NOMO-1 treated with dmso at 0.1 percent for 144 hours (cell line): ENCODE results near the gene ARHGAP10.

Experiments
- DNase-seq: peaks from one replicate; lab custom pipeline; 2025; ENCODE audit not compliant: unreplicated experiment; lab: John Stamatoyannopoulos, UW

ARHGAP10 gene

GRCh38 chr4:147944249-147944648 is 212.4 kb downstream of the ARHGAP10 start:
- no peak for DNase-seq

- DNase-seq = no peak
Measured at GRCh38 chr4:147944670-147945260, 212.9 kb downstream of the ARHGAP10 start.

- DNase-seq = no peak
Measured at GRCh38 chr4:147948336-147948735, 216.4 kb downstream of the ARHGAP10 start.

- no peak for DNase-seq
Measured at GRCh38 chr4:147950261-147950660, 218.4 kb downstream of the ARHGAP10 start.

GRCh38 chr4:147950841-147951240 is 219.0 kb downstream of the ARHGAP10 start:
- no peak for DNase-seq

GRCh38 chr4:147954850-147955249 is 223.0 kb downstream of the ARHGAP10 start:
- no peak for DNase-seq

- DNase-seq = no peak
Measured at GRCh38 chr4:147955827-147956558, 224.1 kb downstream of the ARHGAP10 start.

- DNase-seq = no peak
Measured at GRCh38 chr4:147957446-147957845, 225.6 kb downstream of the ARHGAP10 start.

GRCh38 chr4:147958057-147958456 is 226.2 kb downstream of the ARHGAP10 start:
- DNase-seq = no peak

GRCh38 chr4:147958489-147959065 is 226.7 kb downstream of the ARHGAP10 start:
- no peak for DNase-seq

GRCh38 chr4:147960971-147961370 is 229.1 kb downstream of the ARHGAP10 start:
- DNase-seq = no peak

- no peak for DNase-seq
Measured at GRCh38 chr4:147963839-147964238, 232.0 kb downstream of the ARHGAP10 start.

- DNase-seq = no peak
Measured at GRCh38 chr4:147964266-147964880, 232.5 kb downstream of the ARHGAP10 start.

GRCh38 chr4:147965056-147965455 is 233.2 kb downstream of the ARHGAP10 start:
- no peak for DNase-seq

- no peak for DNase-seq
Measured at GRCh38 chr4:147965873-147966272, 234.0 kb downstream of the ARHGAP10 start.

- DNase-seq = no peak
Measured at GRCh38 chr4:147968641-147969040, 236.8 kb downstream of the ARHGAP10 start.

GRCh38 chr4:147969573-147970385 is 237.9 kb downstream of the ARHGAP10 start:
- DNase-seq = no peak

GRCh38 chr4:147971116-147971515 is 239.2 kb downstream of the ARHGAP10 start:
- DNase-seq = no peak

GRCh38 chr4:147975325-147975724 is 243.4 kb downstream of the ARHGAP10 start:
- DNase-seq = no peak

GRCh38 chr4:147975933-147976928 is 244.3 kb downstream of the ARHGAP10 start:
- DNase-seq = no peak
